CD14-positive monocyte (primary cell): Measurements from ENCODE around the gene GPATCH1. TPM values are rescaled to one million over a fixed set of nuclear protein-coding genes. Genes with fewer than 3 reads are reported as not detected.

ENCODE experiments used
- DNase-seq, 3 donors: peaks; one replicate each; pipeline ENCODE4 v3.0.0-alpha.2; 2011 to 2022
- H2AFZ ChIP-seq: 2 replicates; pipeline ENCODE4 v1.6.0; 2012; ENCODE audit warnings: mild to moderate bottlenecking, low read depth, low read length, inconsistent platforms; ENCODE audit not compliant: insufficient read depth, poor library complexity, severe bottlenecking
- H3K27ac ChIP-seq, 2 donors: 1 replicate in 1 of 2; 2 replicates in 1 of 2; pipeline ENCODE4 v1.5.1; 2012 to 2013; ENCODE audit warnings: low read length in 2 of 2, control low read depth in 1 of 2, inconsistent platforms in 1 of 2, low read depth in 1 of 2, mild to moderate bottlenecking in 1 of 2
- H3K27me3 ChIP-seq, 2 donors: one replicate each; pipeline versions ENCODE4 v1.6.0 to v1.6.1; 2011 to 2013; ENCODE audit warnings: low read length in 2 of 2; ENCODE audit not compliant: control insufficient read depth in 2 of 2, insufficient read depth in 2 of 2
- H3K36me3 ChIP-seq, 2 donors: replicated peaks in 1 of 2; 1 replicate in 1 of 2; 2 replicates in 1 of 2; pipeline versions ENCODE4 v1.5.1 to v1.6.1; 2012 to 2013; ENCODE audit warnings: low read length in 2 of 2, control low read depth in 1 of 2, inconsistent platforms in 1 of 2, mild to moderate bottlenecking in 1 of 2; ENCODE audit not compliant: insufficient read depth in 2 of 2, control insufficient read depth in 1 of 2
- H3K4me1 ChIP-seq, 2 donors: 1 replicate in 1 of 2; 2 replicates in 1 of 2; pipeline versions ENCODE4 v1.5.1 to v1.6.1; 2012 to 2013; ENCODE audit warnings: low read length in 2 of 2, control low read depth in 1 of 2, inconsistent platforms in 1 of 2, mild to moderate bottlenecking in 1 of 2, moderate library complexity in 1 of 2; ENCODE audit not compliant: insufficient read depth in 2 of 2, control insufficient read depth in 1 of 2
- H3K4me2 ChIP-seq: replicated peaks from 2 replicates; pipeline ENCODE3; 2012; ENCODE audit warnings: low read length, moderate library complexity, mild to moderate bottlenecking; ENCODE audit not compliant: poor library complexity, severe bottlenecking; ENCODE audit errors: extremely low read depth
- H3K4me3 ChIP-seq, 3 experiments: fragments of 200-600 bp in 1 of 3; sonication (generic) in 1 of 3; replicated peaks in 1 of 3; 1 replicate in 2 of 3; 2 replicates in 1 of 3; pipeline ENCODE4 v1.5.1; 2011 to 2013; ENCODE audit warnings: low read length in 3 of 3, mild to moderate bottlenecking in 3 of 3, control low read depth in 2 of 3, low read depth in 2 of 3, inconsistent platforms in 1 of 3, moderate library complexity in 1 of 3
- H3K79me2 ChIP-seq: 2 replicates; pipeline ENCODE4 v1.6.0; 2012; ENCODE audit warnings: mild to moderate bottlenecking, control low read depth, inconsistent platforms, low read length, moderate library complexity; ENCODE audit not compliant: insufficient read depth
- H3K9ac ChIP-seq: 2 replicates; pipeline ENCODE4 v1.6.0; 2017; ENCODE audit warnings: low read length, mild to moderate bottlenecking; ENCODE audit not compliant: insufficient read depth, poor library complexity, severe bottlenecking
- H3K9me3 ChIP-seq, 2 donors: replicated peaks in 1 of 2; 1 replicate in 1 of 2; 2 replicates in 1 of 2; pipeline versions ENCODE4 v1.5.1 to v1.6.1; 2012 to 2013; ENCODE audit warnings: low read length in 2 of 2, control low read depth in 1 of 2; ENCODE audit not compliant: control insufficient read depth in 1 of 2, insufficient read depth in 1 of 2
- H4K20me1 ChIP-seq: 2 replicates; pipeline ENCODE4 v1.6.0; 2012; ENCODE audit warnings: mild to moderate bottlenecking, low read length, control low read depth, moderate library complexity; ENCODE audit not compliant: insufficient read depth
- H3K27ac Mint-ChIP-seq, 7 donors: one replicate each; pipeline ENCODE4 v1.8.0; 2020; ENCODE audit warnings: mild to moderate bottlenecking in 7 of 7, mixed read lengths in 7 of 7, moderate library complexity in 6 of 7, inconsistent platforms in 2 of 7
- H3K27me3 Mint-ChIP-seq, 3 donors: one replicate each; pipeline ENCODE4 v1.8.0; 2021 to 2022; ENCODE audit warnings: low read depth in 3 of 3, mild to moderate bottlenecking in 3 of 3, mixed read lengths in 3 of 3, moderate library complexity in 3 of 3, inconsistent platforms in 1 of 3
- H3K36me3 Mint-ChIP-seq, 2 donors: one replicate each; pipeline ENCODE4 v1.8.0; 2020; ENCODE audit warnings: mixed read lengths in 2 of 2, inconsistent platforms in 1 of 2, mild to moderate bottlenecking in 1 of 2
- H3K4me1 Mint-ChIP-seq: one replicate; pipeline ENCODE4 v1.8.0; 2020; ENCODE audit warnings: mild to moderate bottlenecking, mixed read lengths
- H3K4me3 Mint-ChIP-seq, 2 donors: one replicate each; pipeline ENCODE4 v1.8.0; 2020; ENCODE audit warnings: mild to moderate bottlenecking in 2 of 2, mixed read lengths in 2 of 2, moderate library complexity in 1 of 2
- H3K9me3 Mint-ChIP-seq, 7 donors: one replicate each; pipeline ENCODE4 v1.8.0; 2020 to 2022; ENCODE audit warnings: mixed read lengths in 7 of 7, mild to moderate bottlenecking in 6 of 7, moderate library complexity in 6 of 7, inconsistent platforms in 2 of 7
- CTCF ChIP-seq: fragments of 200-600 bp; IDR thresholded peaks from one replicate; pipeline ENCODE4 v1.8.0; 2022; ENCODE audit warnings: antibody characterized with exemption, mild to moderate bottlenecking
- WGBS: methylation state at CpG from one replicate; pipeline ENCODE4 v1.1.5; 2013; ENCODE audit warnings: missing lambda C conversion rate; ENCODE audit not compliant: insufficient coverage; 5-methylcytosine and 5-hydroxymethylcytosine counted together
- intact Hi-C, 2 donors: fragments of 100-400 bp; cut with micrococcal nuclease; formaldehyde crosslinking; loops; one replicate each; pipeline versions ENCODE4 v1.15.0 to v1.15.1; 2023
- polyA plus RNA-seq, 3 donors: library from polyadenylated mRNA; depleted of rRNA in 1 of 3; unstranded in 2 of 3; stranded (reverse) in 1 of 3; fragments of 300-500 nt in 2 of 3; fragments of >200 nt in 1 of 3; fragmentation: Illumina TruSeq in 2 of 3; gene quantifications; 1 replicate in 2 of 3; 2 replicates in 1 of 3; pipeline ENCODE4 v1.2.3, GENCODE V29; 2012 to 2021

GPATCH1 gene
- polyA plus RNA-seq, 3 donors, result 1.4 to 6.8 (median 4.0) TPM

GRCh38 chr19:33060586-33060985 is 20.4 kb upstream of the GPATCH1 start:
- no peak overlapping the region for H3K27ac Mint-ChIP-seq
- H3K4me3 ChIP-seq, result no peak overlapping the region
- H3K79me2 ChIP-seq, result no peaks in the 10 kb centered on the region
- H3K9me3 ChIP-seq, result peaks cover 5% of the 10 kb centered on the region in 2 donors
- intact Hi-C loops, result no loop called here
- no peak overlapping the region for H3K27ac ChIP-seq
- H3K9ac ChIP-seq, result no peak overlapping the region
- H3K4me1 ChIP-seq, result peaks cover 0 to 3% of the 10 kb centered on the region in 2 donors
- H4K20me1 ChIP-seq, result no peaks in the 10 kb centered on the region
- H2AFZ ChIP-seq, result no peak overlapping the region
- no peak overlapping the region for H3K4me2 ChIP-seq
- peaks cover 31 to 51% (median 49%) of the 10 kb centered on the region in 3 donors for H3K27me3 Mint-ChIP-seq
- no peaks in the 10 kb centered on the region for H3K36me3 ChIP-seq
- peaks cover 4% of the 10 kb centered on the region for H3K4me1 Mint-ChIP-seq
- peak overlapping the region in 1 of 2 donors; percentile 58 for H3K4me3 Mint-ChIP-seq
- peaks cover 14 to 24% of the 10 kb centered on the region in 2 donors for H3K27me3 ChIP-seq
- H3K9me3 Mint-ChIP-seq, result peaks cover 0 to 6% (median 4%) of the 10 kb centered on the region in 7 donors
- H3K36me3 Mint-ChIP-seq, result no peaks in the 10 kb centered on the region
- no peak for TF ChIP-seq CTCF
- WGBS, result 92% methylated on average over 2 of the region's 5 CpGs
- DNase-seq, result no peak

- WGBS, result 100% methylated on average over 1 of the region's 5 CpGs
- no peak overlapping the region for H3K4me2 ChIP-seq
Measured at GRCh38 chr19:33062902-33063301, 18.1 kb upstream of the GPATCH1 start.

More at GRCh38 chr19:33062902-33063301, 18.1 kb upstream of the GPATCH1 start:
- no peak overlapping the region for H3K4me3 ChIP-seq
- H3K27me3 ChIP-seq, result peaks cover 14 to 34% of the 10 kb centered on the region in 2 donors
- no peaks in the 10 kb centered on the region for H3K36me3 ChIP-seq
- H3K36me3 Mint-ChIP-seq, result no peaks in the 10 kb centered on the region
- no peak overlapping the region for H2AFZ ChIP-seq
- TF ChIP-seq CTCF, result no peak
- peaks cover 5% of the 10 kb centered on the region in 2 donors for H3K9me3 ChIP-seq
- no peak for DNase-seq
- H3K4me1 Mint-ChIP-seq, result peaks cover 4% of the 10 kb centered on the region
- H3K4me3 Mint-ChIP-seq, result peak overlapping the region in 1 of 2 donors; percentile 83
- peaks cover 0 to 3% of the 10 kb centered on the region in 2 donors for H3K4me1 ChIP-seq
- H3K27ac Mint-ChIP-seq, result no peak overlapping the region
- H3K79me2 ChIP-seq, result no peaks in the 10 kb centered on the region
- peaks cover 0 to 11% (median 6%) of the 10 kb centered on the region in 7 donors for H3K9me3 Mint-ChIP-seq
- H3K9ac ChIP-seq, result no peak overlapping the region
- no peak overlapping the region for H3K27ac ChIP-seq
- H4K20me1 ChIP-seq, result no peaks in the 10 kb centered on the region
- peaks cover 39 to 67% (median 62%) of the 10 kb centered on the region in 3 donors for H3K27me3 Mint-ChIP-seq
- intact Hi-C loops, result no loop called here
